Mucosa of rectum (tissue), 2 donors: ENCODE data around the gene ADD2.

Experiments
- H3K27ac ChIP-seq, 2 donors: one replicate each; pipeline ENCODE4 v1.7.0; 2013; ENCODE audit warnings: inconsistent platforms in 2 of 2, low read depth in 2 of 2, low read length in 2 of 2
- H3K27me3 ChIP-seq, 2 donors: one replicate each; pipeline ENCODE4 v1.7.0; 2013; ENCODE audit warnings: low read length in 2 of 2; ENCODE audit not compliant: control insufficient read depth in 2 of 2, insufficient read depth in 2 of 2
- H3K36me3 ChIP-seq, 2 donors: one replicate each; pipeline ENCODE4 v1.7.0; 2013; ENCODE audit warnings: low read length in 2 of 2; ENCODE audit not compliant: control insufficient read depth in 2 of 2, insufficient read depth in 2 of 2
- H3K4me1 ChIP-seq, 2 donors: one replicate each; pipeline ENCODE4 v1.7.0; 2013; ENCODE audit warnings: low read length in 2 of 2, mild to moderate bottlenecking in 1 of 2; ENCODE audit not compliant: control insufficient read depth in 2 of 2, insufficient read depth in 2 of 2
- H3K4me3 ChIP-seq, 2 donors: one replicate each; pipeline ENCODE4 v1.7.0; 2013; ENCODE audit warnings: low read length in 2 of 2
- H3K9ac ChIP-seq, 2 donors: one replicate each; pipeline ENCODE4 v1.7.0; 2013; ENCODE audit warnings: low read length in 2 of 2, low read depth in 1 of 2, mild to moderate bottlenecking in 1 of 2
- H3K9me3 ChIP-seq, 2 donors: one replicate each; pipeline ENCODE4 v1.7.0; 2013; ENCODE audit warnings: low read length in 2 of 2; ENCODE audit not compliant: control insufficient read depth in 2 of 2
- donor health status: healthy.
- donor health status: Normal muscosa, but diverticular disease.

The ADD2 gene

GRCh38 chr2:70769450-70769849, 1.4 kb upstream of the ADD2 start:
- H3K9ac ChIP-seq = no peak overlapping the region
- H3K27ac ChIP-seq = no peak overlapping the region
- no peak overlapping the region for H3K4me3 ChIP-seq
- no peaks in the 10 kb centered on the region for H3K9me3 ChIP-seq
- no peaks in the 10 kb centered on the region for H3K36me3 ChIP-seq
- H3K27me3 ChIP-seq = peaks cover 23 to 33% of the 10 kb centered on the region in 2 donors
- H3K4me1 ChIP-seq = peaks cover 3 to 6% of the 10 kb centered on the region in 2 donors

GRCh38 chr2:70768590-70769085, 638 bp upstream of the ADD2 start:
- Histone ChIP-seq H3K9ac (no peak overlapping the region), H3K36me3 (no peaks in the 10 kb centered on the region), H3K27ac (no peak overlapping the region), H3K4me1 (peaks cover 3 to 6% of the 10 kb centered on the region in 2 donors), H3K27me3 (peaks cover 20 to 38% of the 10 kb centered on the region in 2 donors), H3K9me3 (no peaks in the 10 kb centered on the region), H3K4me3 (no peak overlapping the region)

- H3K4me1 ChIP-seq = peaks cover 3 to 6% of the 10 kb centered on the region in 2 donors
- H3K9me3 ChIP-seq = no peaks in the 10 kb centered on the region
- no peak overlapping the region for H3K9ac ChIP-seq
- no peak overlapping the region for H3K27ac ChIP-seq
- peak overlapping the region in 1 of 2 donors; percentile 20 for H3K4me3 ChIP-seq
- H3K27me3 ChIP-seq = peaks cover 17 to 38% of the 10 kb centered on the region in 2 donors
- H3K36me3 ChIP-seq = no peaks in the 10 kb centered on the region
These were observed 811 bp downstream of the ADD2 start for GRCh38 chr2:70767079-70767698.

- Histone ChIP-seq H3K9ac (no peak overlapping the region), H3K27ac (no peak overlapping the region), H3K36me3 (no peaks in the 10 kb centered on the region), H3K27me3 (peaks cover 18 to 34% of the 10 kb centered on the region in 2 donors), H3K4me3 (peak overlapping the region in 1 of 2 donors; percentile 20), H3K9me3 (no peaks in the 10 kb centered on the region), H3K4me1 (peaks cover 3 to 6% of the 10 kb centered on the region in 2 donors)
These were observed 1.5 kb downstream of the ADD2 start for GRCh38 chr2:70766357-70767078.

GRCh38 chr2:70765507-70765906, 2.5 kb downstream of the ADD2 start:
- Histone ChIP-seq H3K9me3 (no peaks in the 10 kb centered on the region), H3K36me3 (no peaks in the 10 kb centered on the region), H3K27ac (no peak overlapping the region), H3K27me3 (peaks cover 18 to 34% of the 10 kb centered on the region in 2 donors), H3K4me3 (no peak overlapping the region), H3K4me1 (peaks cover 3 to 6% of the 10 kb centered on the region in 2 donors), H3K9ac (no peak overlapping the region)

GRCh38 chr2:70759446-70759845, 8.6 kb downstream of the ADD2 start:
- H3K9me3 ChIP-seq = no peaks in the 10 kb centered on the region
- H3K9ac ChIP-seq = no peak overlapping the region
- no peaks in the 10 kb centered on the region for H3K36me3 ChIP-seq
- no peaks in the 10 kb centered on the region for H3K4me1 ChIP-seq
- H3K4me3 ChIP-seq = no peak overlapping the region
- H3K27me3 ChIP-seq = peaks cover 5 to 6% of the 10 kb centered on the region in 2 donors
- H3K27ac ChIP-seq = no peak overlapping the region

- Histone ChIP-seq H3K9ac (no peak overlapping the region), H3K4me1 (no peaks in the 10 kb centered on the region), H3K9me3 (no peaks in the 10 kb centered on the region), H3K27me3 (peaks cover 4 to 8% of the 10 kb centered on the region in 2 donors), H3K36me3 (no peaks in the 10 kb centered on the region), H3K27ac (no peak overlapping the region), H3K4me3 (no peak overlapping the region)
These were observed 10.0 kb downstream of the ADD2 start for GRCh38 chr2:70757966-70758365.

GRCh38 chr2:70757360-70757759, 10.6 kb downstream of the ADD2 start:
- H3K27me3 ChIP-seq = peaks cover 4 to 8% of the 10 kb centered on the region in 2 donors
- H3K36me3 ChIP-seq = no peaks in the 10 kb centered on the region
- no peaks in the 10 kb centered on the region for H3K4me1 ChIP-seq
- H3K4me3 ChIP-seq = no peak overlapping the region
- H3K9me3 ChIP-seq = no peaks in the 10 kb centered on the region
- H3K27ac ChIP-seq = no peak overlapping the region
- no peak overlapping the region for H3K9ac ChIP-seq

- H3K27me3 ChIP-seq = peaks cover 4 to 6% of the 10 kb centered on the region in 2 donors
- H3K4me3 ChIP-seq = no peak overlapping the region
- H3K4me1 ChIP-seq = no peaks in the 10 kb centered on the region
- H3K9ac ChIP-seq = no peak overlapping the region
- H3K27ac ChIP-seq = no peak overlapping the region
- H3K9me3 ChIP-seq = no peaks in the 10 kb centered on the region
- no peaks in the 10 kb centered on the region for H3K36me3 ChIP-seq
These were observed 11.9 kb downstream of the ADD2 start for GRCh38 chr2:70756128-70756527.

- H3K4me3 ChIP-seq = no peak overlapping the region
- H3K27me3 ChIP-seq = peaks cover 6 to 7% of the 10 kb centered on the region in 2 donors
These were observed 14.1 kb downstream of the ADD2 start for GRCh38 chr2:70753902-70754301.

More at GRCh38 chr2:70753902-70754301, 14.1 kb downstream of the ADD2 start:
- no peaks in the 10 kb centered on the region for H3K4me1 ChIP-seq
- H3K9me3 ChIP-seq = no peaks in the 10 kb centered on the region
- no peaks in the 10 kb centered on the region for H3K36me3 ChIP-seq
- no peak overlapping the region for H3K27ac ChIP-seq
- H3K9ac ChIP-seq = no peak overlapping the region
